H1 (cell line): ENCODE results near the gene RERE. TPM values are rescaled to one million over a fixed set of nuclear protein-coding genes. Genes with fewer than 3 reads are reported as not detected.

Experiments
- CTCF ChIA-PET: fragments of 300-600 bp; sonication (Branson Sonifier 250); formaldehyde crosslinking; loops from one replicate; lab custom pipeline; 2021; ENCODE audit not compliant: partially characterized antibody; lab: Charles Lee
- POLR2A ChIA-PET: fragments of 300-600 bp; sonication (Branson Sonifier 250); formaldehyde crosslinking; loops from one replicate; lab custom pipeline; 2021; ENCODE audit warnings: inconsistent platforms; ENCODE audit not compliant: partially characterized antibody; lab: Charles Lee
- DNase-seq, 2 experiments: peaks; one replicate each; pipeline versions ENCODE4 v3.0.0 to v3.0.0-alpha.2; 2010 to 2022; ENCODE audit warnings: low spot score in 2 of 2, low read depth in 1 of 2, mixed read lengths in 1 of 2
- FAIRE-seq: peaks from 2 replicates; lab custom pipeline; 2011; peaks lifted over from hg19 to GRCh38; lab: Jason Lieb, UNC
- H2AFZ ChIP-seq: 2 replicates; pipeline ENCODE4 v1.8.1; 2012; ENCODE audit warnings: low read length, inconsistent platforms
- H2AK5ac ChIP-seq: 2 replicates; pipeline ENCODE4 v1.6.1; 2013; ENCODE audit warnings: low read depth, low read length
- H2BK120ac ChIP-seq: replicated peaks from 2 replicates; pipeline ENCODE3; 2013; ENCODE audit warnings: low read depth, low read length, inconsistent platforms
- H2BK12ac ChIP-seq: 2 replicates; pipeline ENCODE4 v1.6.1; 2013; ENCODE audit warnings: low read depth, low read length
- H2BK15ac ChIP-seq: 2 replicates; pipeline ENCODE4 v1.6.1; 2013; ENCODE audit warnings: low read length
- H2BK20ac ChIP-seq: 2 replicates; pipeline ENCODE4 v1.6.1; 2013; ENCODE audit warnings: low read length
- H2BK5ac ChIP-seq: 2 replicates; pipeline ENCODE4 v1.6.1; 2013; ENCODE audit warnings: low read depth, low read length
- H3K14ac ChIP-seq: 2 replicates; pipeline ENCODE4 v1.6.1; 2013; ENCODE audit warnings: inconsistent platforms; ENCODE audit not compliant: insufficient read length
- H3K18ac ChIP-seq: 2 replicates; pipeline ENCODE4 v1.6.1; 2013; ENCODE audit warnings: low read length; ENCODE audit errors: extremely low read depth
- H3K23ac ChIP-seq: 2 replicates; pipeline ENCODE4 v1.6.1; 2013; ENCODE audit warnings: inconsistent platforms; ENCODE audit not compliant: insufficient read length
- H3K23me2 ChIP-seq: 2 replicates; pipeline ENCODE4 v1.6.1; 2013; ENCODE audit warnings: low read depth, low read length
- H3K27ac ChIP-seq: 2 replicates; pipeline ENCODE4 v1.6.1; 2011; ENCODE audit warnings: low read depth, low read length, inconsistent platforms
- H3K27me3 ChIP-seq, 4 experiments: replicated peaks in 1 of 4; 1 replicate in 1 of 4; 2 replicates in 3 of 4; pipeline versions ENCODE4 v1.6.1 to v1.8.1; 2011 to 2013; ENCODE audit warnings: low read length in 3 of 4, mild to moderate bottlenecking in 3 of 4, inconsistent platforms in 2 of 4, mixed read lengths in 2 of 4, moderate library complexity in 1 of 4; ENCODE audit not compliant: control insufficient read depth in 3 of 4, insufficient read depth in 3 of 4; ENCODE audit errors: extremely low read depth in 1 of 4
- H3K36me3 ChIP-seq, 4 experiments: 2 replicates each; pipeline versions ENCODE4 v1.6.1 to v1.8.1; 2011 to 2013; ENCODE audit warnings: mild to moderate bottlenecking in 4 of 4, low read length in 3 of 4, moderate library complexity in 2 of 4, control low read depth in 1 of 4, inconsistent platforms in 1 of 4; ENCODE audit not compliant: insufficient read depth in 4 of 4, control insufficient read depth in 2 of 4
- H3K4ac ChIP-seq: replicated peaks from 2 replicates; pipeline ENCODE3; 2013; ENCODE audit warnings: low read length, low read depth, mixed read lengths, inconsistent platforms; ENCODE audit not compliant: insufficient read length
- H3K4me1 ChIP-seq, 4 experiments: replicated peaks in 1 of 4; 1 replicate in 1 of 4; 2 replicates in 3 of 4; pipeline versions ENCODE4 v1.6.1 to v1.8.1; 2011 to 2013; ENCODE audit warnings: low read length in 3 of 4, inconsistent platforms in 2 of 4, mixed read lengths in 1 of 4; ENCODE audit not compliant: insufficient read depth in 4 of 4, control insufficient read depth in 3 of 4
- H3K4me2 ChIP-seq, 2 experiments: 2 replicates each; pipeline versions ENCODE4 v1.6.1 to v1.8.1; 2011 to 2013; ENCODE audit warnings: low read depth in 2 of 2, low read length in 2 of 2, control low read depth in 1 of 2, inconsistent platforms in 1 of 2, mild to moderate bottlenecking in 1 of 2; ENCODE audit not compliant: insufficient read depth in 1 of 2
- H3K4me3 ChIP-seq, 4 experiments: fragments of 200-600, 300-600 bp in 1 of 4; sonication (generic), shearing (Covaris generic), sonication (Bioruptor Twin) in 1 of 4; 2 replicates each; pipeline versions ENCODE4 v1.5.1 to v1.8.1; 2011 to 2016; ENCODE audit warnings: low read length in 4 of 4, low read depth in 3 of 4, control low read depth in 2 of 4, inconsistent platforms in 2 of 4, mild to moderate bottlenecking in 2 of 4, mixed read lengths in 1 of 4, moderate library complexity in 1 of 4; ENCODE audit not compliant: insufficient read depth in 2 of 4; ENCODE audit errors: extremely low read depth in 1 of 4
- H3K56ac ChIP-seq: replicated peaks from 2 replicates; pipeline ENCODE3; 2013; ENCODE audit warnings: low read depth, mild to moderate bottlenecking, mixed read lengths, low read length, inconsistent platforms; ENCODE audit not compliant: insufficient read length
- H3K79me1 ChIP-seq: 2 replicates; pipeline ENCODE4 v1.6.1; 2013; ENCODE audit warnings: low read depth, low read length, control low read depth
- H3K79me2 ChIP-seq, 2 experiments: 2 replicates each; pipeline versions ENCODE4 v1.6.1 to v1.8.1; 2012 to 2013; ENCODE audit warnings: low read length in 2 of 2, mild to moderate bottlenecking in 2 of 2, inconsistent platforms in 1 of 2; ENCODE audit not compliant: insufficient read depth in 2 of 2, control insufficient read depth in 1 of 2
- H3K9ac ChIP-seq, 4 experiments: replicated peaks in 1 of 4; 1 replicate in 1 of 4; 2 replicates in 3 of 4; pipeline versions ENCODE4 v1.6.1 to v1.8.1; 2011 to 2013; ENCODE audit warnings: low read depth in 3 of 4, low read length in 3 of 4, control low read depth in 2 of 4, mild to moderate bottlenecking in 2 of 4, moderate library complexity in 2 of 4, inconsistent platforms in 1 of 4; ENCODE audit errors: extremely low read depth in 1 of 4
- H3K9me3 ChIP-seq, 2 experiments: 2 replicates each; pipeline versions ENCODE4 v1.6.1 to v1.8.1; 2012 to 2013; ENCODE audit warnings: mild to moderate bottlenecking in 2 of 2, moderate library complexity in 2 of 2, control low read depth in 1 of 2, inconsistent platforms in 1 of 2, low read depth in 1 of 2, low read length in 1 of 2, mixed read lengths in 1 of 2; ENCODE audit not compliant: insufficient read depth in 2 of 2
- H4K20me1 ChIP-seq, 2 experiments: replicated peaks in 1 of 2; 2 replicates each; pipeline versions ENCODE3 to v1.8.1; 2011 to 2013; ENCODE audit warnings: inconsistent platforms in 2 of 2, low read length in 2 of 2, mild to moderate bottlenecking in 1 of 2; ENCODE audit not compliant: insufficient read depth in 2 of 2, control insufficient read depth in 1 of 2
- H4K5ac ChIP-seq: 2 replicates; pipeline ENCODE4 v1.6.1; 2013; ENCODE audit warnings: low read length, low read depth, mixed read lengths, inconsistent platforms; ENCODE audit not compliant: insufficient read length
- H4K8ac ChIP-seq: 2 replicates; pipeline ENCODE4 v1.8.0; 2013; ENCODE audit warnings: mild to moderate bottlenecking, moderate library complexity, low read length, inconsistent platforms; ENCODE audit not compliant: insufficient read depth; ENCODE audit errors: extremely low read depth
- H4K91ac ChIP-seq: replicated peaks from 2 replicates; pipeline ENCODE3; 2013; ENCODE audit warnings: low read length, mixed read lengths, inconsistent platforms; ENCODE audit not compliant: insufficient read length
- RNF2 ChIP-seq: fragments of 200-900, 300-1000 bp; sonication (generic); IDR thresholded peaks from 2 replicates; pipeline ENCODE4 v1.7.1; 2016; ENCODE audit warnings: borderline replicate concordance, low read depth, mild to moderate bottlenecking, antibody characterized with exemption, low read length; ENCODE audit not compliant: poor library complexity, severe bottlenecking; ENCODE audit errors: missing control alignments
- WGBS, 2 experiments: shearing (Covaris generic) in 1 of 2; methylation state at CpG; one replicate each; pipeline versions ENCODE4 v1.1.6 to v1.1.7; 2013 to 2015; ENCODE audit warnings: low lambda C conversion rate in 2 of 2, mixed read lengths in 2 of 2, inconsistent platforms in 1 of 2, low coverage in 1 of 2, missing lambda C conversion rate in 1 of 2; ENCODE audit not compliant: insufficient replicate concordance in 2 of 2, insufficient coverage in 1 of 2, insufficient read length in 1 of 2; ENCODE audit errors: extremely low coverage in 1 of 2, missing lambda C conversion rate in 1 of 2; 5-methylcytosine and 5-hydroxymethylcytosine counted together
- polyA plus RNA-seq, 7 experiments: library from polyadenylated mRNA; depleted of rRNA in 3 of 7; stranded (reverse) in 5 of 7; unstranded in 2 of 7; fragments of >200 nt in 5 of 7; fragments of 200-250 nt in 2 of 7; gene quantifications; 1 replicate in 5 of 7; 2 replicates in 1 of 7; 4 replicates in 1 of 7; pipeline versions ENCODE4 v1.2.1 to v1.2.3, GENCODE V29; 2011 to 2013; ENCODE audit warnings: missing spikeins in 2 of 7, mixed read lengths in 2 of 7
- total RNA-seq: library from RNA; stranded (reverse); fragmentation: NEBNext Ultra II Directional; extraction: Animal tissue kit (Norgen Biotek cat#: 25700); gene quantifications from 2 replicates; pipeline ENCODE4 v1.2.1, GENCODE V29; 2021

The RERE gene
- total and polyA plus RNA-seq, 2 of the 8 experiments (the other 6 are each of a cell fraction or from before 2014, with no cell fraction given), result 15.3 to 142 TPM

DNA sequence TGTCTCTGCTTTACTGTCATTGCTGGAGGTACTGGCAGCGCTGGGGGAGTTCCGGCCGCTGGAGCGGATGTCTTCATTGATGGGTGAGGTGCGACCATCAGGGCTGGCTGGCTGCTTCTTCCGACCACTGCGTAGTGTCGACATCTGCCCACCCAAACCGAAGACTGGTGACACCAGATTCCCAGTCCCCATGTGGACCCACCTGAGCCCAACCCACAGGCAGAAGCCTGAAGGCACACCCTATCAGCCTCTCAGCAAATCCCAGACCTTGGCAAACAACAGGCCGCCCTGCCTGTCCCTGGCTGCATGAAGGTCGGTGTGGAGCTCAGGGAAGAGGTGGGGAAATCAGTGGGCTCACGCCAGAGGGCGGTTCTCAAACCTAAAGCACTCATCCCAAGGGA, 454.7 kb downstream of the RERE start:
- H3K79me2 ChIP-seq, result peaks cover 0 to 12% of the 10 kb centered on the region in 2 experiments; a peak in 1 of 4 replicates
- H4K5ac ChIP-seq, result no peak overlapping the region
- H2AK5ac ChIP-seq, result no peak overlapping the region
- no peak overlapping the region for H4K91ac ChIP-seq
- peaks cover 12 to 53% (median 45%) of the 10 kb centered on the region in 4 experiments for H3K36me3 ChIP-seq
- H4K8ac ChIP-seq, result no peak overlapping the region
- no peak overlapping the region for H3K4me2 ChIP-seq
- no peak overlapping the region for H3K14ac ChIP-seq
- H3K4me3 ChIP-seq, result no peak overlapping the region
- H2BK120ac ChIP-seq, result no peak overlapping the region
- H3K9me3 ChIP-seq, result no peaks in the 10 kb centered on the region
- no peak overlapping the region for H2BK20ac ChIP-seq
- no peak overlapping the region for H2BK15ac ChIP-seq
- H3K27me3 ChIP-seq, result no peaks in the 10 kb centered on the region
- no peak overlapping the region for H3K56ac ChIP-seq
- H3K18ac ChIP-seq, result no peak overlapping the region
- H3K4me1 ChIP-seq, result peaks cover 2 to 3% (median 3%) of the 10 kb centered on the region in 4 experiments; a peak in 4 of 7 replicates
- ChIA-PET POLR2A (no interaction called here), CTCF (interaction anchor here (0.6 to 6.1 kb wide), 4 partner anchors 12 to 1282 kb away, joined by 3 to 42 read pairs (median 4); no protein-coding TSS in a partner anchor)
- WGBS, 2 experiments, result 94% methylated on average over 10 of the region's 13 CpGs; no CpG with 5 or more reads in 1 of the 2 experiments
- no peak overlapping the region for H3K23ac ChIP-seq
- no peak for DNase-seq
- no peak overlapping the region for H3K27ac ChIP-seq
- no peak overlapping the region for H2BK12ac ChIP-seq
- no peak overlapping the region for H3K4ac ChIP-seq
- FAIRE-seq, result no peak
- no peak overlapping the region; a peak in 1 of 7 replicates for H3K9ac ChIP-seq
- no peak for TF ChIP-seq RNF2
- no peak overlapping the region; the same call in 1 of the 2 replicates for H2BK5ac ChIP-seq
- no peak overlapping the region for H2AFZ ChIP-seq
- H3K23me2 ChIP-seq, result no peaks in the 10 kb centered on the region
- H3K79me1 ChIP-seq, result peaks cover 11% of the 10 kb centered on the region
- peaks cover 0 to 9% of the 10 kb centered on the region in 2 experiments for H4K20me1 ChIP-seq
